Endothelial cell of umbilical vein (primary cell): ENCODE results near the gene EIF4E3. TPM values are rescaled to one million over a fixed set of nuclear protein-coding genes. Genes with fewer than 3 reads are reported as not detected.

ENCODE experiments used
- BruUV-seq: library from RNA; stranded (reverse); fragments of 400-500 nt; replicated peaks from 2 replicates; lab custom pipeline; 2021; lab: Mats Ljungman, UMichigan
- CTCF ChIA-PET: fragments of 300-600, 350-600 bp; sonication (Branson Sonifier 250); formaldehyde crosslinking; loops from one replicate; lab custom pipeline; 2021; ENCODE audit warnings: antibody characterized with exemption, inconsistent platforms; lab: Charles Lee
- POLR2A ChIA-PET: fragments of 300-600, 350-600 bp; sonication (Branson Sonifier 250); formaldehyde crosslinking; loops from one replicate; lab custom pipeline; 2021; ENCODE audit warnings: antibody characterized with exemption, inconsistent platforms; lab: Charles Lee
- DNase-seq: peaks from one replicate; pipeline ENCODE4 v3.0.0-alpha.2; 2011; ENCODE audit warnings: low read depth, low spot score
- FAIRE-seq: peaks from 2 replicates; lab custom pipeline; 2011; peaks lifted over from hg19 to GRCh38; lab: Jason Lieb, UNC
- H2AFZ ChIP-seq: 2 replicates; pipeline ENCODE4 v1.6.0; 2012; ENCODE audit warnings: low read depth, low read length, control low read depth, inconsistent platforms
- H3K27ac ChIP-seq: 2 replicates; pipeline ENCODE4 v1.5.1; 2011; ENCODE audit warnings: low read depth, mild to moderate bottlenecking, control low read depth, low read length, moderate library complexity; ENCODE audit not compliant: insufficient read depth
- H3K27me3 ChIP-seq, 2 experiments: 2 replicates each; pipeline versions ENCODE4 v1.6.0 to v1.6.1; 2011; ENCODE audit warnings: low read length in 2 of 2, mixed read lengths in 1 of 2; ENCODE audit not compliant: control insufficient read depth in 2 of 2, insufficient read depth in 2 of 2
- H3K36me3 ChIP-seq, 2 experiments: 2 replicates in 1 of 2; 3 replicates in 1 of 2; pipeline ENCODE4 v1.5.1; 2011; ENCODE audit warnings: low read length in 2 of 2, mild to moderate bottlenecking in 1 of 2, moderate library complexity in 1 of 2; ENCODE audit not compliant: control insufficient read depth in 2 of 2, insufficient read depth in 2 of 2; ENCODE audit errors: extremely low read depth in 1 of 2
- H3K4me1 ChIP-seq: 3 replicates; pipeline ENCODE4 v1.5.1; 2011; ENCODE audit warnings: mild to moderate bottlenecking, low read length; ENCODE audit not compliant: control insufficient read depth, insufficient read depth; ENCODE audit errors: extremely low read depth
- H3K4me2 ChIP-seq: 2 replicates; pipeline ENCODE4 v1.6.1; 2011; ENCODE audit warnings: low read length, control low read depth, mixed read lengths; ENCODE audit not compliant: insufficient read depth
- H3K4me3 ChIP-seq, 3 experiments: fragments of 200-600 bp in 1 of 3; sonication (generic), shearing (Covaris generic) in 1 of 3; replicated peaks in 1 of 3; 2 replicates each; pipeline ENCODE4 v1.5.1; 2011 to 2016; ENCODE audit warnings: control low read depth in 3 of 3, low read length in 3 of 3, mild to moderate bottlenecking in 2 of 3, inconsistent platforms in 1 of 3, low read depth in 1 of 3, moderate library complexity in 1 of 3; ENCODE audit not compliant: insufficient read depth in 1 of 3
- H3K79me2 ChIP-seq: 2 replicates; pipeline ENCODE4 v1.6.0; 2012; ENCODE audit warnings: low read length, inconsistent platforms; ENCODE audit not compliant: control insufficient read depth, insufficient read depth
- H3K9ac ChIP-seq: replicated peaks from 2 replicates; pipeline ENCODE3; 2011; ENCODE audit warnings: low read length, control low read depth; ENCODE audit not compliant: insufficient read depth; ENCODE audit errors: extremely low read depth
- H3K9me1 ChIP-seq: replicated peaks from 3 replicates; pipeline ENCODE4 v1.6.0; 2011; ENCODE audit warnings: mild to moderate bottlenecking, low read length; ENCODE audit not compliant: control insufficient read depth, insufficient read depth; ENCODE audit errors: extremely low read depth
- H3K9me3 ChIP-seq: replicated peaks from 2 replicates; pipeline ENCODE4 v1.5.1; 2012; ENCODE audit warnings: low read length, inconsistent platforms; ENCODE audit not compliant: control insufficient read depth, insufficient read depth
- H4K20me1 ChIP-seq: replicated peaks from 2 replicates; pipeline ENCODE3; 2011; ENCODE audit warnings: mild to moderate bottlenecking, low read length; ENCODE audit not compliant: control insufficient read depth, insufficient read depth; ENCODE audit errors: extremely low read depth
- CTCF ChIP-seq, 2 donors: IDR thresholded peaks; 1 replicate in 1 of 2; 2 replicates in 1 of 2; pipeline ENCODE4 v1.5.1; 2011; ENCODE audit warnings: low read length in 2 of 2, mild to moderate bottlenecking in 2 of 2, moderate library complexity in 2 of 2, control low read depth in 1 of 2, inconsistent platforms in 1 of 2, low read depth in 1 of 2; ENCODE audit not compliant: insufficient read depth in 1 of 2; ENCODE audit errors: extremely low read depth in 1 of 2
- EZH2 ChIP-seq: IDR thresholded peaks from 2 replicates; pipeline ENCODE4 v1.6.1; 2012; ENCODE audit warnings: borderline replicate concordance, low read depth, mild to moderate bottlenecking, moderate library complexity, low read length, inconsistent platforms; ENCODE audit not compliant: severe bottlenecking
- GATA2 ChIP-seq: IDR thresholded peaks from 2 replicates; pipeline ENCODE4 v1.7.0; 2011; ENCODE audit warnings: low read depth, mild to moderate bottlenecking, moderate library complexity, mixed read lengths, low read length; ENCODE audit not compliant: insufficient read length, insufficient read depth
- JUN ChIP-seq: IDR thresholded peaks from 2 replicates; pipeline ENCODE4 v1.6.1; 2011; ENCODE audit warnings: borderline replicate concordance, low read depth; ENCODE audit not compliant: insufficient read length, insufficient read depth
- MYC ChIP-seq: IDR thresholded peaks from one replicate; pipeline ENCODE4 v1.6.1; 2011; ENCODE audit warnings: mild to moderate bottlenecking, low read depth, low read length
- POLR2A ChIP-seq: IDR thresholded peaks from 2 replicates; pipeline ENCODE4 v1.6.1; 2012; ENCODE audit warnings: low read depth, mild to moderate bottlenecking, control low read depth, low read length
- POLR2AphosphoS5 ChIP-seq: IDR thresholded peaks from 2 replicates; pipeline ENCODE4 v1.6.1; 2012; ENCODE audit warnings: low read depth, mild to moderate bottlenecking, control low read depth, low read length, moderate library complexity; ENCODE audit not compliant: insufficient read depth
- dilution Hi-C: fragments of 300-500 bp; cut with MboI; formaldehyde crosslinking; loops from one replicate; pipeline ENCODE4 v1.15.0; 2019; ENCODE audit warnings: low sequenced_read_pairs; ENCODE audit not compliant: extremely low pct_ligation_motif_present
- intact Hi-C: fragments of 100-400 bp; cut with micrococcal nuclease; formaldehyde crosslinking; loops from one replicate; pipeline ENCODE4 v1.10.0; 2022
- polyA plus RNA-seq, 4 experiments: library from polyadenylated mRNA; depleted of rRNA in 3 of 4; stranded (reverse) in 3 of 4; unstranded in 1 of 4; fragments of >200 nt; gene quantifications; 2 replicates each; pipeline versions ENCODE4 v1.2.1 to v1.2.3, GENCODE V29; 2011 to 2012; ENCODE audit warnings: missing spikeins in 1 of 4
- total RNA-seq: library from RNA; stranded (reverse); gene quantifications from 2 replicates; pipeline ENCODE4 v1.2.3, GENCODE V29; 2021
- TF ChIP-seq, protein P1 (sequence below): IDR thresholded peaks from 2 replicates; pipeline ENCODE4 v1.6.1; 2011; ENCODE audit not compliant: insufficient read depth, insufficient read length

EIF4E3 gene
- total and polyA plus RNA-seq, 2 donors (not counting 3 experiments of a cell fraction or from before 2014, with no cell fraction given) = 1.3 to 4.9 TPM

DNA sequence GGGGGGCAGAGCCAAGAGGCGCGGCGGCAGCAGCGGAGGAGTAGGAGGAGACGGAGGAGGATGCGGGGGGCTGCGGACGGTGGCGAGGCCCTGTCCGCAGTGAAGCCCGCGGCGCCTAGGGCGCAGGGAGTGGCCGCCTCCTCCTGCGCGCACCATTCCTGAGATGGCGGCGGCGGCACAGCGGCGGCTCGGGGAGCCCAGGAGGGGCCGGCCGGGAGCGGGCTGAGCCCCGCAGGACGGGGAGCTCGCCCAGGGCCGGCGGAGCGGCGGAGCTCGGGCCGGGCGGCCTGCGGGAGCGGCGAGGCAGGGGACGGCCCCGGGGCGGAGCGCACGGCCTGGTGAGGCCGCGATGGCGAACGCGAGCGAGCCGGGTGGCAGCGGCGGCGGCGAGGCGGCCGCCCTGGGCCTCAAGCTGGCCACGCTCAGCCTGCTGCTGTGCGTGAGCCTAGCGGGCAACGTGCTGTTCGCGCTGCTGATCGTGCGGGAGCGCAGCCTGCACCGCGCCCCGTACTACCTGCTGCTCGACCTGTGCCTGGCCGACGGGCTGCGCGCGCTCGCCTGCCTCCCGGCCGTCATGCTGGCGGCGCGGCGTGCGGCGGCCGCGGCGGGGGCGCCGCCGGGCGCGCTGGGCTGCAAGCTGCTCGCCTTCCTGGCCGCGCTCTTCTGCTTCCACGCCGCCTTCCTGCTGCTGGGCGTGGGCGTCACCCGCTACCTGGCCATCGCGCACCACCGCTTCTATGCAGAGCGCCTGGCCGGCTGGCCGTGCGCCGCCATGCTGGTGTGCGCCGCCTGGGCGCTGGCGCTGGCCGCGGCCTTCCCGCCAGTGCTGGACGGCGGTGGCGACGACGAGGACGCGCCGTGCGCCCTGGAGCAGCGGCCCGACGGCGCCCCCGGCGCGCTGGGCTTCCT, 28.8 kb upstream of the EIF4E3 start, which contains the start of gene GPR27:
TSS of gene GPR27 (plus strand) at position 155 of the 909 bp plus-strand sequence. CDS start at position 350, 195 bp downstream.
- Histone ChIP-seq H3K9me1 (no peaks in the 10 kb centered on the region), H3K27ac (no peak within 1 kb of the TSS), H3K36me3 (no peaks in the 10 kb centered on the region), H3K4me3 (peak within 1 kb of the TSS in 1 of 3 experiments; percentile 33), H3K27me3 (peaks cover 39 to 53% of the 10 kb centered on the region in 2 experiments), H3K4me1 (peaks cover 4% of the 10 kb centered on the region), H3K4me2 (no peak within 1 kb of the TSS), H4K20me1 (no peaks in the 10 kb centered on the region), H2AFZ (peak within 1 kb of the TSS; percentile 19), H3K9ac (no peak within 1 kb of the TSS), H3K9me3 (no peaks in the 10 kb centered on the region), H3K79me2 (no peaks in the 10 kb centered on the region)
- CTCF ChIA-PET = no interaction called here
- DNase-seq (peak; percentile 48), FAIRE-seq (no peak)
- no TSS peak for BruUV-seq
- intact Hi-C loops = no loop called here
- POLR2A ChIA-PET = no interaction called here
- dilution Hi-C loops = no loop called here
- TF ChIP-seq POLR2A (no peak), GATA2 (no peak), EZH2 (peak; percentile 96), POLR2AphosphoS5 (no peak), JUN (no peak), MYC (no peak), CTCF (IDR thresholded peaks at IDR 0.05; ENCODE audit: extremely low read depth in 1 of 2, insufficient read depth in 1 of 2, low read depth in 1 of 2, low read length in 2 of 2) (no peak)
- TF ChIP-seq, protein P1, sequence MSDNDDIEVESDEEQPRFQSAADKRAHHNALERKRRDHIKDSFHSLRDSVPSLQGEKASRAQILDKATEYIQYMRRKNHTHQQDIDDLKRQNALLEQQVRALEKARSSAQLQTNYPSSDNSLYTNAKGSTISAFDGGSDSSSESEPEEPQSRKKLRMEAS = no peak
